Testis (tissue), 5 donors: ENCODE data around the gene ITLN2. TPM values are rescaled to one million over a fixed set of nuclear protein-coding genes. Genes with fewer than 3 reads are reported as not detected.

Experiments
- DNase-seq: peaks from one replicate; pipeline ENCODE4 v3.0.0-alpha.2; 2019
- H3K27ac ChIP-seq, 2 donors: fragments of 200-600 bp; sonication (generic); one replicate each; pipeline ENCODE4 v1.5.1; 2019
- H3K27me3 ChIP-seq: fragments of 200-600 bp; sonication (generic); one replicate; pipeline ENCODE4 v1.5.1; 2019
- H3K36me3 ChIP-seq: fragments of 200-600 bp; sonication (generic); one replicate; pipeline ENCODE4 v1.5.1; 2017; ENCODE audit warnings: low read depth; ENCODE audit errors: missing control alignments
- H3K4me1 ChIP-seq: fragments of 200-600 bp; sonication (generic); one replicate; pipeline ENCODE4 v1.5.1; 2019
- H3K4me3 ChIP-seq, 2 donors: fragments of 200-600 bp; sonication (generic); one replicate each; pipeline ENCODE4 v1.5.1; 2017 to 2019
- H3K9me3 ChIP-seq: fragments of 200-600 bp; sonication (generic); one replicate; pipeline ENCODE4 v1.5.1; 2017
- CTCF ChIP-seq, 3 experiments: fragments of 450-650 bp in 2 of 3; fragments of 200-600 bp in 1 of 3; sonication (generic) in 1 of 3; IDR thresholded peaks; one replicate each; pipeline ENCODE4 v1.5.1; 2016 to 2019; ENCODE audit warnings: antibody characterized with exemption in 3 of 3, mild to moderate bottlenecking in 2 of 3, moderate library complexity in 1 of 3
- POLR2A ChIP-seq: fragments of 450-650 bp; IDR thresholded peaks from one replicate; pipeline ENCODE4 v1.6.1; 2017; ENCODE audit warnings: antibody characterized with exemption, mild to moderate bottlenecking, moderate library complexity
- WGBS, 2 donors: methylation state at CpG; one replicate each; pipeline ENCODE4 v1.1.5; 2018; 5-methylcytosine and 5-hydroxymethylcytosine counted together
- intact Hi-C: fragments of 100-400 bp; cut with DNase I; formaldehyde crosslinking; loops from one replicate; pipeline ENCODE4 v1.15.1; 2023; ENCODE audit warnings: low total_unique reads
- long read RNA-seq, 2 donors: transcript quantifications; one replicate each; lab custom pipeline, GENCODE V29; 2026
- polyA plus RNA-seq: library from polyadenylated mRNA; stranded (reverse); fragments of 350-450 nt; fragmentation: Illumina TruSeq; extraction: RNeasy Lipid Tissue Mini Kit (QIAGEN cat#74804); gene quantifications from one replicate; pipeline ENCODE4 v1.2.3, GENCODE V29; 2014; ENCODE audit warnings: low read depth, low replicate concordance; ENCODE audit not compliant: insufficient read depth
- total RNA-seq, 2 donors: library from RNA; depleted of rRNA; stranded (reverse); fragments of >200 nt; gene quantifications; one replicate each; pipeline ENCODE4 v1.2.3, GENCODE V29; 2016

The ITLN2 gene
- total RNA-seq (1 to 10 TPM in 1 of 2 donors, not detected in 1; 6.4 TPM), polyA plus RNA-seq (1.5 TPM)
- long read RNA-seq, donor 1: 0 reads
- long read RNA-seq, donor 2: 0 reads

GRCh38 chr1:160954158-160955104 is at the start of gene ITLN2:
TSS of gene ITLN2 (minus strand) at chr1:160954809. CDS start at chr1:160954741, 68 bp downstream.
- Histone ChIP-seq H3K27me3 (no peaks in the 10 kb centered on the region), H3K9me3 (no peaks in the 10 kb centered on the region), H3K4me3 (no peak within 1 kb of the TSS), H3K27ac (no peak within 1 kb of the TSS), H3K36me3 (no peaks in the 10 kb centered on the region), H3K4me1 (peaks cover 5% of the 10 kb centered on the region)
- DNase-seq: peak; percentile 53
- intact Hi-C loops: no loop called here
- WGBS, 2 donors: 78 to 87% methylated on average over 7 to 8 of the region's 8 CpGs
- TF ChIP-seq POLR2A: no peak
- peak; percentile 41 to 70 (median 61) for TF ChIP-seq CTCF (IDR thresholded peaks at IDR 0.05)

- intact Hi-C loops: no loop called here
- no peak for TF ChIP-seq CTCF (IDR thresholded peaks at IDR 0.05)
- TF ChIP-seq POLR2A: no peak
- Histone ChIP-seq H3K9me3 (no peaks in the 10 kb centered on the region), H3K36me3 (no peaks in the 10 kb centered on the region), H3K27ac (no peak overlapping the region), H3K27me3 (no peaks in the 10 kb centered on the region), H3K4me3 (no peak overlapping the region), H3K4me1 (no peaks in the 10 kb centered on the region)
- DNase-seq: no peak
- WGBS, 2 donors: 71% methylated on average over 5 of the region's 5 CpGs
These were observed 46.9 kb upstream of the ITLN2 start for GRCh38 chr1:161001525-161001924.

- no peaks in the 10 kb centered on the region for H3K9me3 ChIP-seq
- no peak overlapping the region for H3K27ac ChIP-seq
- no peaks in the 10 kb centered on the region for H3K27me3 ChIP-seq
- 82 to 83% methylated on average over 11 of the region's 11 CpGs for WGBS, 2 donors
- intact Hi-C loops: no loop called here
- no peak overlapping the region for H3K4me3 ChIP-seq
- H3K36me3 ChIP-seq: no peaks in the 10 kb centered on the region
- no peaks in the 10 kb centered on the region for H3K4me1 ChIP-seq
- TF ChIP-seq CTCF (IDR thresholded peaks at IDR 0.05) (no peak), POLR2A (no peak)
- DNase-seq: no peak
These were observed 46.3 kb upstream of the ITLN2 start for GRCh38 chr1:161000736-161001480.

- intact Hi-C loops: loop anchor here (10.0 kb wide), 1 partner anchor 95 kb away; the partner anchor contains the start of gene KLHDC9
- no peaks in the 10 kb centered on the region for H3K9me3 ChIP-seq
- no peak overlapping the region for H3K4me3 ChIP-seq
- TF ChIP-seq POLR2A: no peak
- no peak for TF ChIP-seq CTCF (IDR thresholded peaks at IDR 0.05)
- no peaks in the 10 kb centered on the region for H3K4me1 ChIP-seq
- 68 to 91% methylated on average over 5 of the region's 5 CpGs for WGBS, 2 donors
- no peak for DNase-seq
- H3K36me3 ChIP-seq: no peaks in the 10 kb centered on the region
- H3K27me3 ChIP-seq: no peaks in the 10 kb centered on the region
- no peak overlapping the region for H3K27ac ChIP-seq
These were observed 44.8 kb upstream of the ITLN2 start for GRCh38 chr1:160999376-160999775.
